Prostate gland (tissue), 2 donors: ENCODE measurements around the gene MBD2. TPM values are rescaled to one million over a fixed set of nuclear protein-coding genes. Genes with fewer than 3 reads are reported as not detected.

Experiments
- DNase-seq: peaks from one replicate; pipeline ENCODE4 v3.0.0-alpha.2; 2019; ENCODE audit warnings: low spot score
- H3K27ac ChIP-seq, 2 donors: fragments of 200-600 bp; sonication (generic); 2 replicates each; pipeline ENCODE4 v1.5.1; 2017 to 2019
- H3K27me3 ChIP-seq: fragments of 200-600 bp; sonication (generic); replicated peaks from 2 replicates; pipeline ENCODE4 v1.5.1; 2019; ENCODE audit not compliant: insufficient read depth
- H3K36me3 ChIP-seq, 2 donors: fragments of 200-600 bp; sonication (generic); 1 replicate in 1 of 2; 2 replicates in 1 of 2; pipeline versions ENCODE4 v1.5.1 to v1.8.1; 2017 to 2019
- H3K4me1 ChIP-seq: fragments of 200-600 bp; sonication (generic); replicated peaks from 2 replicates; pipeline ENCODE4 v1.5.1; 2019
- H3K4me3 ChIP-seq, 2 donors: fragments of 200-600 bp; sonication (generic); 2 replicates each; pipeline ENCODE4 v1.5.1; 2017 to 2019
- H3K9me3 ChIP-seq: fragments of 200-600 bp; sonication (generic); 2 replicates; pipeline ENCODE4 v1.5.1; 2017
- POLR2A ChIP-seq: fragments of 450-650 bp; IDR thresholded peaks from one replicate; pipeline ENCODE4 v1.6.1; 2016; ENCODE audit warnings: antibody characterized with exemption, mild to moderate bottlenecking
- POLR2AphosphoS5 ChIP-seq: sonication (generic); formaldehyde crosslinking; IDR thresholded peaks from one replicate; pipeline ENCODE4 v1.6.1; 2017; ENCODE audit warnings: antibody characterized with exemption
- WGBS: methylation state at CpG from one replicate; pipeline ENCODE4 v1.1.5; 2018; 5-methylcytosine and 5-hydroxymethylcytosine counted together
- intact Hi-C: fragments of 100-400 bp; cut with DNase I; formaldehyde crosslinking; loops from one replicate; pipeline ENCODE4 v1.14.2; 2022
- total RNA-seq, 2 donors: library from RNA; depleted of rRNA; stranded (reverse); fragments of >200 nt; gene quantifications; one replicate each; pipeline ENCODE4 v1.1.0, GENCODE V29; 2016
- TF ChIP-seq, protein P1 (sequence below), 4 experiments: fragments of 200-600 bp in 2 of 4; fragments of 450-650 bp in 2 of 4; sonication (generic) in 2 of 4; IDR thresholded peaks; 1 replicate in 3 of 4; 2 replicates in 1 of 4; pipeline ENCODE4 v1.5.1; 2016 to 2019; ENCODE audit warnings: antibody characterized with exemption in 4 of 4, mild to moderate bottlenecking in 2 of 4, moderate library complexity in 2 of 4

Gene MBD2
- total RNA-seq, 2 donors from 2014 or later: 33.3 to 50.3 TPM

- TF ChIP-seq POLR2AphosphoS5 (no peak), POLR2A (no peak)
- TF ChIP-seq, protein P1, sequence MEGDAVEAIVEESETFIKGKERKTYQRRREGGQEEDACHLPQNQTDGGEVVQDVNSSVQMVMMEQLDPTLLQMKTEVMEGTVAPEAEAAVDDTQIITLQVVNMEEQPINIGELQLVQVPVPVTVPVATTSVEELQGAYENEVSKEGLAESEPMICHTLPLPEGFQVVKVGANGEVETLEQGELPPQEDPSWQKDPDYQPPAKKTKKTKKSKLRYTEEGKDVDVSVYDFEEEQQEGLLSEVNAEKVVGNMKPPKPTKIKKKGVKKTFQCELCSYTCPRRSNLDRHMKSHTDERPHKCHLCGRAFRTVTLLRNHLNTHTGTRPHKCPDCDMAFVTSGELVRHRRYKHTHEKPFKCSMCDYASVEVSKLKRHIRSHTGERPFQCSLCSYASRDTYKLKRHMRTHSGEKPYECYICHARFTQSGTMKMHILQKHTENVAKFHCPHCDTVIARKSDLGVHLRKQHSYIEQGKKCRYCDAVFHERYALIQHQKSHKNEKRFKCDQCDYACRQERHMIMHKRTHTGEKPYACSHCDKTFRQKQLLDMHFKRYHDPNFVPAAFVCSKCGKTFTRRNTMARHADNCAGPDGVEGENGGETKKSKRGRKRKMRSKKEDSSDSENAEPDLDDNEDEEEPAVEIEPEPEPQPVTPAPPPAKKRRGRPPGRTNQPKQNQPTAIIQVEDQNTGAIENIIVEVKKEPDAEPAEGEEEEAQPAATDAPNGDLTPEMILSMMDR (IDR thresholded peaks at IDR 0.05): no peak
- WGBS: 98% methylated on average over 2 of the region's 2 CpGs
- intact Hi-C loops: no loop called here
- no peak overlapping the region for H3K4me3 ChIP-seq
- H3K4me1 ChIP-seq: peaks cover 8% of the 10 kb centered on the region
- H3K27me3 ChIP-seq: no peaks in the 10 kb centered on the region
- H3K9me3 ChIP-seq: no peaks in the 10 kb centered on the region
- no peak for DNase-seq
- no peaks in the 10 kb centered on the region for H3K36me3 ChIP-seq
- no peak overlapping the region for H3K27ac ChIP-seq
These were observed 6.2 kb downstream of the MBD2 start for GRCh38 chr18:54218299-54218698.

DNA sequence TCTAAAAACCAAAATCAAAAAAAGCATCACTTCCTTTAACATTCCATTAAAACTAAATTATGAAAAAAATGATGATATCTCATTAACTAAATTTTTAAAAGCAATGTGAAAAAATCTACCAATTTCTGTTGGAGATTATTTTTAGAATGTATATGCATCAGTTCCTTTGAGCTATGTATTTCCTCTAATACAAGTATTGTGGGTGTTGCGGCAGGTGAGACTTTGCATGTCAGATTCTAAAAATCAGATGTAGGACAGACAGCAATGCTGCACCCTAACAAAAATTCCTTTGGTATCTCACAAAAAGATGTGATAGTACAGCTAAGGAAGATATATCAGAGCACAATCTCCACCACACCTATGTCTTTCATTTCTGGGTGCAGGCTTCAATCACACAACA, 6.8 kb downstream of the MBD2 start:
- intact Hi-C loops: no loop called here
- no peak for DNase-seq

GRCh38 chr18:54215069-54215468, 9.4 kb downstream of the MBD2 start:
- no peak for TF ChIP-seq POLR2AphosphoS5
- TF ChIP-seq POLR2A: no peak
- TF ChIP-seq, protein P1 (IDR thresholded peaks at IDR 0.05): no peak
- no peaks in the 10 kb centered on the region for H3K36me3 ChIP-seq
- H3K4me3 ChIP-seq: no peak overlapping the region
- intact Hi-C loops: no loop called here
- no peak overlapping the region for H3K27ac ChIP-seq
- H3K27me3 ChIP-seq: no peaks in the 10 kb centered on the region
- DNase-seq: no peak
- 81% methylated on average over 3 of the region's 3 CpGs for WGBS
- H3K9me3 ChIP-seq: no peaks in the 10 kb centered on the region
- H3K4me1 ChIP-seq: no peaks in the 10 kb centered on the region

More for the DNA sequence above, 6.8 kb downstream of the MBD2 start:
- Histone ChIP-seq H3K27ac (no peak overlapping the region), H3K4me3 (no peak overlapping the region), H3K9me3 (no peaks in the 10 kb centered on the region), H3K36me3 (no peaks in the 10 kb centered on the region), H3K27me3 (no peaks in the 10 kb centered on the region), H3K4me1 (peaks cover 2% of the 10 kb centered on the region)
- TF ChIP-seq, protein P1 (IDR thresholded peaks at IDR 0.05): no peak
- TF ChIP-seq POLR2AphosphoS5: no peak
- TF ChIP-seq POLR2A: no peak
- WGBS: 79% methylated on average over 1 of the region's 1 CpG

GRCh38 chr18:54210463-54210862, 14.0 kb downstream of the MBD2 start:
- intact Hi-C loops: no loop called here
- TF ChIP-seq, protein P1 (IDR thresholded peaks at IDR 0.05): no peak
- TF ChIP-seq POLR2A (no peak), POLR2AphosphoS5 (no peak)

DNA sequence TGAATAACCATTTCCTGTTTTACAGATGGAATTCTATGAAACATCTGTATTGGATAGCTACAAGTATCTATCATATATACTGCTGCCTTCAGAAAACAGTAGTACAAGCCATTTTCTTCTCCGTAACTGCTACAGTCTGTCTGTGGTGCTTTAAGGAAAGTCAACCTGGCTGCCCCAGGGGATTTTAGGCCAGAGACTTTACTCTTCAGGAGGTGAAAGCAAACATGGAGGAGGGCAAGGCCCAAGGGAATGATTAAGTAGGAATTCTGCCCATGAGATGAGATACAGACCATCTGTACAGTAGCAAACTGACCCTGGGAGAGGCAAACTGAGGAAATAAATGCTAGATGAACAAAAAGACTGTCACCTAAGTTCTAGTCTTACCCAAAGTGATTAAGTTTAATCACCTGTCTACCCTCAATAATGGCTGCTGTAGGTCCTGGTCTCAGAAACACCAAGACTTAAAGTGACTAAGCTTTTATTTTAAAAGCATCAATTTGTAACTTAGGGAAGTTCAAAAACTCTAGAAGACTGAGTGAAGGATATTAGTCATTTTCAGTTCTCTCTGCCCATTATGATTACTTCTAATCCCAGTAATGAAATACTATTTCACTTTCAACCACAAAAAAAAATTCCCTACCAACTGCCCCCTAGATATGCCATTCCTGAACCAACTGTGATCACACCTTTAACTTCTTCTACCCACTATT, 14.8 kb downstream of the MBD2 start:
- H3K4me1 ChIP-seq: peaks cover 6% of the 10 kb centered on the region
- no peaks in the 10 kb centered on the region for H3K9me3 ChIP-seq
- no peak overlapping the region for H3K4me3 ChIP-seq
- H3K27me3 ChIP-seq: no peaks in the 10 kb centered on the region
- WGBS: 90% methylated on average over 1 of the region's 1 CpG
- no peak for DNase-seq
- TF ChIP-seq, protein P1 (IDR thresholded peaks at IDR 0.05): no peak
- TF ChIP-seq POLR2AphosphoS5 (no peak), POLR2A (no peak)
- no peaks in the 10 kb centered on the region for H3K36me3 ChIP-seq
- intact Hi-C loops: no loop called here
- no peak overlapping the region for H3K27ac ChIP-seq

More at GRCh38 chr18:54210463-54210862, 14.0 kb downstream of the MBD2 start:
- Histone ChIP-seq H3K9me3 (no peaks in the 10 kb centered on the region), H3K4me1 (peaks cover 6% of the 10 kb centered on the region), H3K4me3 (no peak overlapping the region), H3K27me3 (no peaks in the 10 kb centered on the region), H3K27ac (no peak overlapping the region), H3K36me3 (no peaks in the 10 kb centered on the region)
- DNase-seq: no peak
- 100% methylated on average over 1 of the region's 1 CpG for WGBS
